GM12892 (cell line): ENCODE measurements around the gene KPTN.

Experiments used
- POLR2A ChIP-seq: IDR thresholded peaks from 2 replicates; pipeline ENCODE4 v1.6.1; 2011; ENCODE audit warnings: low read depth, low read length, control low read depth
- POLR2AphosphoS5 ChIP-seq: IDR thresholded peaks from 2 replicates; pipeline ENCODE4 v1.6.1; 2011; ENCODE audit warnings: low read depth, low read length, control low read depth
- TAF1 ChIP-seq: IDR thresholded peaks from 2 replicates; pipeline ENCODE4 v1.6.1; 2011; ENCODE audit warnings: low read depth, mild to moderate bottlenecking, control low read depth, low read length, borderline replicate concordance

DNA sequence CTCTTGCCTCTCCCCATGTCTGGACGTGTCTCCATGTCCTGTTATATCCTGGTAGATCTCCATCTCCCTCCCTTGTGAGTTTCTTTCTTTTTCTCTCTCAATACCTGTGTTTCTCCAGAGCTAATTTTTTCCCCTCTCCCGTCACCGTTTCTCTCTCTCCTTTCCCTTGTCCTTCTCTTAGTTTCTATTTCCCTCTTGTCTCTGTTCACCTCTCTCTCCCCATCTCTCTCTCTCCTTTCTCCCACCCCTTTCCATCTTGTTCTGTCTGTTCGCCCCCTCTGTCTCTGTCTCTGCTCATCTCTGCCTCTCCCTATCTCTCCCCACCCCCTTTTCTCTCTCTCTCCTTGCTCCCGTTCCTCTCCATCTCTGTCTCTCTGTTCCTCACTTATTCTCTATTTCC is 25.3 kb downstream of the KPTN start:
- TF ChIP-seq TAF1 (no peak), POLR2A (no peak), POLR2AphosphoS5 (no peak)
